Stimulated activated CD8-positive, alpha-beta memory T cell treated with anti-CD3 and anti-CD28 coated beads, Interleukin-7, amount 100 ng/mL, for 1 hour (primary cell): Measurements from ENCODE around the gene PTAR1.

ENCODE experiments used
- DNase-seq, 2 donors: peaks; one replicate each; pipeline ENCODE4 v3.0.0-alpha.2; 2020; ENCODE audit warnings: low read depth in 2 of 2

PTAR1 gene

GRCh38 chr9:69674112-69674685 is 85.6 kb downstream of the PTAR1 start:
- no peak for DNase-seq

- no peak for DNase-seq
Measured at GRCh38 chr9:69673311-69673640, 86.5 kb downstream of the PTAR1 start.

- peak; percentile 40 to 49 for DNase-seq
Measured at GRCh38 chr9:69672596-69673310, 87.1 kb downstream of the PTAR1 start.

GRCh38 chr9:69671879-69672595 is 87.8 kb downstream of the PTAR1 start, which contains the start of gene APBA1:
TSS of gene APBA1 (minus strand) at chr9:69672371.
- no peak for DNase-seq

GRCh38 chr9:69671311-69671878 is 88.4 kb downstream of the PTAR1 start:
- DNase-seq: no peak

GRCh38 chr9:69667306-69667705 is 92.5 kb downstream of the PTAR1 start:
- no peak for DNase-seq

GRCh38 chr9:69660304-69660703 is 99.5 kb downstream of the PTAR1 start:
- DNase-seq: no peak
